ENCODE measurements around the gene FNIP2. TPM values are rescaled to one million over a fixed set of nuclear protein-coding genes. Genes with fewer than 3 reads are reported as not detected.
"Not testable (repeated sequence)": the region's sequence is repeated elsewhere in the genome, so short reads cannot be mapped to it uniquely, and the experiment has no call there.

FNIP2 gene
- total and polyA plus RNA-seq, 7 donors = 15.6 to 92.1 (median 33.3) TPM

GRCh38 chr4:158895797-158896576, 127.2 kb downstream of the FNIP2 start:
- Histone ChIP-seq H3K27ac (no peak overlapping the region), H3K9me3 (no peaks in the 10 kb centered on the region), H3K4me1 (no peaks in the 10 kb centered on the region), H3K4me3 (no peak overlapping the region), H3K27me3 (ENCODE audit: insufficient read depth in 3 of 3, low read length in 2 of 3) (no peaks in the 10 kb centered on the region), H3K36me3 (ENCODE audit: insufficient read depth in 1 of 2, low read depth in 1 of 2) (peaks cover 7 to 49% of the 10 kb centered on the region in 2 donors)
- no peak for TF ChIP-seq CTCF (IDR thresholded peaks at IDR 0.05)
- intact Hi-C loops (cut with DNase I) = no loop called here
- 45 to 56% (median 47%) methylated on average over 14 of the region's 14 CpGs for WGBS, 3 donors
- no peak for DNase-seq
- peak in 3 of 4 donors; percentile 44 to 64 (median 61) for ATAC-seq

DNA sequence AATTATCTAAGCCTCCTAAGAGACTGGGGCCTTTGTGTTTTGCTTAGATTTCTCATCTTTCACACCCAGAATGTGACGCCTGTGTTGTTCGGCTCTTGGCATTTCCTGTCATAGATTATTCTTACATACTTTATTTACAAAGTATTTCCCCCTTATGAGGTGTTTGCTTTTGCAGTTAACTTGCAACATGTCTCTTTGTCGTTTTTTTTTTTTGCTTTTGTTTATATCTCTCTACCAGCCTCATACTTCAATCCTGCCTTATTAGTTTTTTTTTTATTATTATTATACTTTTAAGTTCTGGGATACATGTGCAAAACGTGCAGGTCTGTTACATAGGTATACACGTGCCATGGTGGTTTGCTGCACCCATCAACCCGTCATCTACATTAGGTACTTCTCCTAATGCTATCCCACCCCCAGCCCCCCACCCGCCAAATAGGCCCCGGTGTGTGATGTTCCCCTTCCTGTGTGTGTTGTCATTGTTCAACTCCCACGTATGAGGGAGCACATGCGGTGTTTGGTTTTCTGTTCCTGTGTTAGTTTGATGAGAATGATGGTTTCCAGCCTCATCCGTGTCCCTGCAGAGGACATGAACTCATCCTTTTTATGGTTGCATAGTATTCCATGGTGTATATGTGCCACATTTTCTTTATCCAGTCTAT, 127.9 kb downstream of the FNIP2 start:
- H3K27ac ChIP-seq, DNase-seq, ATAC-seq: not testable (repeated sequence)

GRCh38 chr4:158900408-158900807, 131.6 kb downstream of the FNIP2 start:
- intact Hi-C loops (cut with DNase I); H3K4me3 ChIP-seq; ATAC-seq; H3K27ac ChIP-seq; H3K9me3 ChIP-seq; DNase-seq; H3K27me3 ChIP-seq (ENCODE audit: insufficient read depth in 3 of 3, low read length in 2 of 3); H3K4me1 ChIP-seq: not testable (repeated sequence)
- H3K36me3 ChIP-seq (ENCODE audit: insufficient read depth in 1 of 2, low read depth in 1 of 2) = peaks cover 17 to 47% of the 10 kb centered on the region in 2 donors
- 94 to 100% (median 98%) methylated on average over 2 of the region's 2 CpGs for WGBS, 3 donors

More for the DNA sequence above, 127.9 kb downstream of the FNIP2 start:
- H3K9me3 ChIP-seq; intact Hi-C loops (cut with DNase I); H3K27me3 ChIP-seq (ENCODE audit: insufficient read depth in 3 of 3, low read length in 2 of 3); H3K4me3 ChIP-seq; H3K4me1 ChIP-seq: not testable (repeated sequence)
- H3K36me3 ChIP-seq (ENCODE audit: insufficient read depth in 1 of 2, low read depth in 1 of 2) = peaks cover 7 to 42% of the 10 kb centered on the region in 2 donors
- WGBS, 3 donors = 85 to 86% (median 86%) methylated on average over 11 of the region's 11 CpGs

GRCh38 chr4:158902280-158903078, 133.7 kb downstream of the FNIP2 start:
- 78 to 82% (median 80%) methylated on average over 14 of the region's 14 CpGs for WGBS, 3 donors
- DNase-seq; intact Hi-C loops (cut with DNase I); H3K9me3 ChIP-seq; H3K4me1 ChIP-seq; H3K4me3 ChIP-seq; H3K27me3 ChIP-seq (ENCODE audit: insufficient read depth in 3 of 3, low read length in 2 of 3); H3K27ac ChIP-seq: not testable (repeated sequence)
- peaks cover 10 to 48% of the 10 kb centered on the region in 2 donors for H3K36me3 ChIP-seq (ENCODE audit: insufficient read depth in 1 of 2, low read depth in 1 of 2)
- ATAC-seq = peak in 2 of 4 donors; percentile 58 to 77

GRCh38 chr4:158903079-158903456, 134.2 kb downstream of the FNIP2 start:
- DNase-seq = no peak
- 92 to 94% (median 93%) methylated on average over 7 of the region's 7 CpGs for WGBS, 3 donors
- intact Hi-C loops (cut with DNase I) = no loop called here
- H3K36me3 ChIP-seq (ENCODE audit: insufficient read depth in 1 of 2, low read depth in 1 of 2) = peaks cover 10 to 48% of the 10 kb centered on the region in 2 donors
- H3K4me3 ChIP-seq = no peak overlapping the region
- no peaks in the 10 kb centered on the region for H3K27me3 ChIP-seq (ENCODE audit: insufficient read depth in 3 of 3, low read length in 2 of 3)
- no peak overlapping the region for H3K27ac ChIP-seq
- peak in 2 of 4 donors; percentile 26 to 37 for ATAC-seq
- H3K9me3 ChIP-seq = no peaks in the 10 kb centered on the region
- H3K4me1 ChIP-seq = no peaks in the 10 kb centered on the region
- no peak for TF ChIP-seq CTCF (IDR thresholded peaks at IDR 0.05)
